ENCODE data around the gene SORCS1. TPM values are rescaled to one million over a fixed set of nuclear protein-coding genes. Genes with fewer than 3 reads are reported as not detected.

SORCS1 gene
- total and polyA plus RNA-seq, 9 donors: 0.05 to 2.4 (median 1.0) TPM

DNA sequence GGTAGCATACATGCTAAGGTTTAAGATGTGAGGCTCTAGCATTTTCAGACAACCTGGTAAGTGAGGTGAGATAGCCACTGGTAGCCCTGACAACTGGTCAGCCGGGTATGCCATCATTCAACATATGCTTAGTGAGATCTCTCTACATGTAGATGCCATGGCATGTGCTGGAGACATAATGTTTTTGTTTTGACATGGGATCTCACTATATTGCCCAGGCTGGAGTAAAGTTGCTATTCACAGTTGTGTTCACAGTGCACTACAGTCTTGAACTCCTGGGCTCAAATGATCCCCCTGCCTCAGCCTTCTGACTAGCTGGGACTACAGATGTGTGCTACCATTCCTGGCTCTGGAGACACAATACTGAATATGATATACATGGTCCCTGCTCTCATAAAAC, 437.3 kb downstream of the SORCS1 start:
- no peak for TF ChIP-seq CTCF (IDR thresholded peaks at IDR 0.05)
- TF ChIP-seq EP300 (IDR thresholded peaks at IDR 0.05): no peak
- no peak for DNase-seq
- Histone ChIP-seq H3K4me1 (ENCODE audit: insufficient read depth) (no peaks in the 10 kb centered on the region), H3K36me3 (no peaks in the 10 kb centered on the region), H3K4me3 (no peak overlapping the region), H3K27ac (no peak overlapping the region), H3K27me3 (no peaks in the 10 kb centered on the region), H3K9me3 (no peaks in the 10 kb centered on the region)
- WGBS, 3 donors: 86 to 88% (median 87%) methylated on average over 1 of the region's 1 CpG
- intact Hi-C loops (cut with DNase I): no loop called here

DNA sequence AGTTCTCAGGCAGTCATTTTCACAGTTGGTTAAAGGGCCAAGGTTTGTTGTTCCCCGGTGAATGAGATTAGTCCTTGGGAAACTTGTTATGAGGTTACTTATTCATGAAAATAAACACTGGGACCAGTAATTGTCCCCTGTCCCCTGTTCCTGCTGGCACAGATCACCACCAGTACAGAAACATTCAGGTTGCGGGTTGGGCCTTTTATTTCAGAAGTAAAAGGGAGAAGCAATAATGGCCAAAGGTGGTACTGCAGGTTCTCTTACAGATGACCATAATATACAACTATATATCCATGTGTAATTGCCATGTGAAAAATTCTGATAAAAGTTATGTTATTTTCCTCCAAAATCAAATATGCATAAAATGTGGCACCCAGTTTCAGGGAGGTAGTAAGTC, 442.0 kb downstream of the SORCS1 start:
- Histone ChIP-seq H3K4me1 (ENCODE audit: insufficient read depth) (no peaks in the 10 kb centered on the region), H3K27me3 (no peaks in the 10 kb centered on the region), H3K4me3 (no peak overlapping the region), H3K9me3 (no peaks in the 10 kb centered on the region), H3K27ac (no peak overlapping the region), H3K36me3 (no peaks in the 10 kb centered on the region)
- intact Hi-C loops (cut with DNase I): no loop called here
- TF ChIP-seq EP300 (IDR thresholded peaks at IDR 0.05) (no peak), POLR2A (IDR thresholded peaks at IDR 0.05) (no peak), CTCF (IDR thresholded peaks at IDR 0.05) (no peak)
- 83 to 93% (median 83%) methylated on average over 2 of the region's 2 CpGs for WGBS, 3 donors
- DNase-seq: no peak

- Histone ChIP-seq H3K9me3 (no peaks in the 10 kb centered on the region), H3K27ac (no peak overlapping the region), H3K36me3 (no peaks in the 10 kb centered on the region), H3K27me3 (no peaks in the 10 kb centered on the region), H3K4me1 (ENCODE audit: insufficient read depth) (no peaks in the 10 kb centered on the region), H3K4me3 (no peak overlapping the region)
- WGBS, 3 donors: 67 to 78% (median 73%) methylated on average over 2 of the region's 2 CpGs
- TF ChIP-seq EP300 (IDR thresholded peaks at IDR 0.05) (no peak), POLR2A (IDR thresholded peaks at IDR 0.05) (no peak), CTCF (IDR thresholded peaks at IDR 0.05) (no peak)
- DNase-seq: no peak
- intact Hi-C loops (cut with DNase I): no loop called here
These were observed 443.8 kb downstream of the SORCS1 start for GRCh38 chr10:106720683-106721082.

GRCh38 chr10:106716381-106716780, 448.1 kb downstream of the SORCS1 start:
- Histone ChIP-seq H3K4me1 (ENCODE audit: insufficient read depth) (no peaks in the 10 kb centered on the region), H3K27ac (no peak overlapping the region), H3K9me3 (no peaks in the 10 kb centered on the region), H3K36me3 (no peaks in the 10 kb centered on the region), H3K27me3 (no peaks in the 10 kb centered on the region), H3K4me3 (no peak overlapping the region)
- 1 to 5% (median 4%) methylated on average over 1 of the region's 1 CpG for WGBS, 3 donors
- intact Hi-C loops (cut with DNase I): no loop called here
- TF ChIP-seq POLR2A (IDR thresholded peaks at IDR 0.05) (no peak), EP300 (IDR thresholded peaks at IDR 0.05) (no peak), CTCF (IDR thresholded peaks at IDR 0.05) (no peak)
- DNase-seq: no peak

Measured in ovary (tissue), 9 donors.